Measurements from ENCODE around the gene MAGIX.

GRCh38 chrX:49133759-49134158 lies 28.8 kb upstream of the MAGIX start:
- TF ChIP-seq SPI1 (IDR thresholded peaks at IDR 0.05; ENCODE audit: low read depth, low read length) (no peak), POLR2AphosphoS5 (IDR thresholded peaks at IDR 0.05; ENCODE audit: low read depth, low read length) (no peak), POLR2A (IDR thresholded peaks at IDR 0.05; ENCODE audit: low read depth, low read length) (no peak), TAF1 (IDR thresholded peaks at IDR 0.05; ENCODE audit: low read depth, low read length) (no peak)
